CD14-positive monocyte (primary cell): Measurements from ENCODE around the gene LRBA. TPM values are rescaled to one million over a fixed set of nuclear protein-coding genes. Genes with fewer than 3 reads are reported as not detected.

Experiments
- DNase-seq, 3 donors: peaks; one replicate each; pipeline ENCODE4 v3.0.0-alpha.2; 2011 to 2022
- H2AFZ ChIP-seq: 2 replicates; pipeline ENCODE4 v1.6.0; 2012; ENCODE audit warnings: mild to moderate bottlenecking, low read depth, low read length, inconsistent platforms; ENCODE audit not compliant: insufficient read depth, poor library complexity, severe bottlenecking
- H3K27ac ChIP-seq, 2 donors: 1 replicate in 1 of 2; 2 replicates in 1 of 2; pipeline ENCODE4 v1.5.1; 2012 to 2013; ENCODE audit warnings: low read length in 2 of 2, control low read depth in 1 of 2, inconsistent platforms in 1 of 2, low read depth in 1 of 2, mild to moderate bottlenecking in 1 of 2
- H3K27me3 ChIP-seq, 2 donors: one replicate each; pipeline versions ENCODE4 v1.6.0 to v1.6.1; 2011 to 2013; ENCODE audit warnings: low read length in 2 of 2; ENCODE audit not compliant: control insufficient read depth in 2 of 2, insufficient read depth in 2 of 2
- H3K36me3 ChIP-seq, 2 donors: replicated peaks in 1 of 2; 1 replicate in 1 of 2; 2 replicates in 1 of 2; pipeline versions ENCODE4 v1.5.1 to v1.6.1; 2012 to 2013; ENCODE audit warnings: low read length in 2 of 2, control low read depth in 1 of 2, inconsistent platforms in 1 of 2, mild to moderate bottlenecking in 1 of 2; ENCODE audit not compliant: insufficient read depth in 2 of 2, control insufficient read depth in 1 of 2
- H3K4me1 ChIP-seq, 2 donors: 1 replicate in 1 of 2; 2 replicates in 1 of 2; pipeline versions ENCODE4 v1.5.1 to v1.6.1; 2012 to 2013; ENCODE audit warnings: low read length in 2 of 2, control low read depth in 1 of 2, inconsistent platforms in 1 of 2, mild to moderate bottlenecking in 1 of 2, moderate library complexity in 1 of 2; ENCODE audit not compliant: insufficient read depth in 2 of 2, control insufficient read depth in 1 of 2
- H3K4me2 ChIP-seq: replicated peaks from 2 replicates; pipeline ENCODE3; 2012; ENCODE audit warnings: low read length, moderate library complexity, mild to moderate bottlenecking; ENCODE audit not compliant: poor library complexity, severe bottlenecking; ENCODE audit errors: extremely low read depth
- H3K4me3 ChIP-seq, 3 experiments: fragments of 200-600 bp in 1 of 3; sonication (generic) in 1 of 3; replicated peaks in 1 of 3; 1 replicate in 2 of 3; 2 replicates in 1 of 3; pipeline ENCODE4 v1.5.1; 2011 to 2013; ENCODE audit warnings: low read length in 3 of 3, mild to moderate bottlenecking in 3 of 3, control low read depth in 2 of 3, low read depth in 2 of 3, inconsistent platforms in 1 of 3, moderate library complexity in 1 of 3
- H3K79me2 ChIP-seq: 2 replicates; pipeline ENCODE4 v1.6.0; 2012; ENCODE audit warnings: mild to moderate bottlenecking, control low read depth, inconsistent platforms, low read length, moderate library complexity; ENCODE audit not compliant: insufficient read depth
- H3K9ac ChIP-seq: 2 replicates; pipeline ENCODE4 v1.6.0; 2017; ENCODE audit warnings: low read length, mild to moderate bottlenecking; ENCODE audit not compliant: insufficient read depth, poor library complexity, severe bottlenecking
- H3K9me3 ChIP-seq, 2 donors: replicated peaks in 1 of 2; 1 replicate in 1 of 2; 2 replicates in 1 of 2; pipeline versions ENCODE4 v1.5.1 to v1.6.1; 2012 to 2013; ENCODE audit warnings: low read length in 2 of 2, control low read depth in 1 of 2; ENCODE audit not compliant: control insufficient read depth in 1 of 2, insufficient read depth in 1 of 2
- H4K20me1 ChIP-seq: 2 replicates; pipeline ENCODE4 v1.6.0; 2012; ENCODE audit warnings: mild to moderate bottlenecking, low read length, control low read depth, moderate library complexity; ENCODE audit not compliant: insufficient read depth
- H3K27ac Mint-ChIP-seq, 7 donors: one replicate each; pipeline ENCODE4 v1.8.0; 2020; ENCODE audit warnings: mild to moderate bottlenecking in 7 of 7, mixed read lengths in 7 of 7, moderate library complexity in 6 of 7, inconsistent platforms in 2 of 7
- H3K27me3 Mint-ChIP-seq, 3 donors: one replicate each; pipeline ENCODE4 v1.8.0; 2021 to 2022; ENCODE audit warnings: low read depth in 3 of 3, mild to moderate bottlenecking in 3 of 3, mixed read lengths in 3 of 3, moderate library complexity in 3 of 3, inconsistent platforms in 1 of 3
- H3K36me3 Mint-ChIP-seq, 2 donors: one replicate each; pipeline ENCODE4 v1.8.0; 2020; ENCODE audit warnings: mixed read lengths in 2 of 2, inconsistent platforms in 1 of 2, mild to moderate bottlenecking in 1 of 2
- H3K4me1 Mint-ChIP-seq: one replicate; pipeline ENCODE4 v1.8.0; 2020; ENCODE audit warnings: mild to moderate bottlenecking, mixed read lengths
- H3K4me3 Mint-ChIP-seq, 2 donors: one replicate each; pipeline ENCODE4 v1.8.0; 2020; ENCODE audit warnings: mild to moderate bottlenecking in 2 of 2, mixed read lengths in 2 of 2, moderate library complexity in 1 of 2
- H3K9me3 Mint-ChIP-seq, 7 donors: one replicate each; pipeline ENCODE4 v1.8.0; 2020 to 2022; ENCODE audit warnings: mixed read lengths in 7 of 7, mild to moderate bottlenecking in 6 of 7, moderate library complexity in 6 of 7, inconsistent platforms in 2 of 7
- CTCF ChIP-seq: fragments of 200-600 bp; IDR thresholded peaks from one replicate; pipeline ENCODE4 v1.8.0; 2022; ENCODE audit warnings: antibody characterized with exemption, mild to moderate bottlenecking
- WGBS: methylation state at CpG from one replicate; pipeline ENCODE4 v1.1.5; 2013; ENCODE audit warnings: missing lambda C conversion rate; ENCODE audit not compliant: insufficient coverage; 5-methylcytosine and 5-hydroxymethylcytosine counted together
- intact Hi-C, 2 donors: fragments of 100-400 bp; cut with micrococcal nuclease; formaldehyde crosslinking; loops; one replicate each; pipeline versions ENCODE4 v1.15.0 to v1.15.1; 2023
- polyA plus RNA-seq, 3 donors: library from polyadenylated mRNA; depleted of rRNA in 1 of 3; unstranded in 2 of 3; stranded (reverse) in 1 of 3; fragments of 300-500 nt in 2 of 3; fragments of >200 nt in 1 of 3; fragmentation: Illumina TruSeq in 2 of 3; gene quantifications; 1 replicate in 2 of 3; 2 replicates in 1 of 3; pipeline ENCODE4 v1.2.3, GENCODE V29; 2012 to 2021

Gene LRBA
- polyA plus RNA-seq, 3 donors: 1.5 to 5.5 (median 4.4) TPM

GRCh38 chr4:150253416-150253815 lies 761.7 kb downstream of the LRBA start:
- Histone ChIP-seq H3K36me3 (no peaks in the 10 kb centered on the region), H2AFZ (no peak overlapping the region), H4K20me1 (no peaks in the 10 kb centered on the region), H3K9ac (no peak overlapping the region), H3K4me1 (no peaks in the 10 kb centered on the region), H3K4me3 (no peak overlapping the region), H3K27ac (no peak overlapping the region), H3K27me3 (no peaks in the 10 kb centered on the region), H3K4me2 (no peak overlapping the region), H3K9me3 (no peaks in the 10 kb centered on the region), H3K79me2 (no peaks in the 10 kb centered on the region)
- 95% methylated on average over 11 of the region's 11 CpGs for WGBS
- H3K27ac Mint-ChIP-seq: no peak overlapping the region
- DNase-seq: no peak
- no peaks in the 10 kb centered on the region for H3K36me3 Mint-ChIP-seq
- TF ChIP-seq CTCF: no peak
- H3K27me3 Mint-ChIP-seq: peaks cover 0 to 4% (median 1%) of the 10 kb centered on the region in 3 donors
- peaks cover 7% of the 10 kb centered on the region for H3K4me1 Mint-ChIP-seq
- intact Hi-C loops: no loop called here
- no peak overlapping the region for H3K4me3 Mint-ChIP-seq
- peaks cover 0 to 3% (median 2%) of the 10 kb centered on the region in 7 donors for H3K9me3 Mint-ChIP-seq

GRCh38 chr4:150252741-150253140 lies 762.3 kb downstream of the LRBA start:
- Histone ChIP-seq H3K36me3 (no peaks in the 10 kb centered on the region), H3K27me3 (no peaks in the 10 kb centered on the region)
- 95% methylated on average over 3 of the region's 7 CpGs for WGBS

More at GRCh38 chr4:150252741-150253140, 762.3 kb downstream of the LRBA start:
- Mint-ChIP-seq H3K4me3 (no peak overlapping the region), H3K27ac (no peak overlapping the region), H3K36me3 (no peaks in the 10 kb centered on the region), H3K9me3 (peaks cover 0 to 3% (median 2%) of the 10 kb centered on the region in 7 donors), H3K27me3 (peaks cover 0 to 6% (median 1%) of the 10 kb centered on the region in 3 donors), H3K4me1 (peaks cover 7% of the 10 kb centered on the region)
- no peaks in the 10 kb centered on the region for H3K9me3 ChIP-seq
- H3K9ac ChIP-seq: no peak overlapping the region
- H3K4me3 ChIP-seq: no peak overlapping the region
- TF ChIP-seq CTCF: no peak
- no peak overlapping the region for H2AFZ ChIP-seq
- no peak overlapping the region for H3K27ac ChIP-seq
- no peak for DNase-seq
- H3K4me2 ChIP-seq: no peak overlapping the region
- no peaks in the 10 kb centered on the region for H3K79me2 ChIP-seq
- H4K20me1 ChIP-seq: no peaks in the 10 kb centered on the region
- intact Hi-C loops: no loop called here
- no peaks in the 10 kb centered on the region for H3K4me1 ChIP-seq
